NCI-H1105 treated with DMSO at 0.1 percent for 48 hours (cell line): ENCODE measurements around the gene C10orf95.

Experiments used
- DNase-seq: peaks from one replicate; lab custom pipeline; 2025; lab: John Stamatoyannopoulos, UW

C10orf95 gene

GRCh38 chr10:102401735-102402511 lies 49.4 kb downstream of the C10orf95 start:
- DNase-seq = no peak

- no peak for DNase-seq
These were observed 50.0 kb downstream of the C10orf95 start for GRCh38 chr10:102401342-102401654.

DNA sequence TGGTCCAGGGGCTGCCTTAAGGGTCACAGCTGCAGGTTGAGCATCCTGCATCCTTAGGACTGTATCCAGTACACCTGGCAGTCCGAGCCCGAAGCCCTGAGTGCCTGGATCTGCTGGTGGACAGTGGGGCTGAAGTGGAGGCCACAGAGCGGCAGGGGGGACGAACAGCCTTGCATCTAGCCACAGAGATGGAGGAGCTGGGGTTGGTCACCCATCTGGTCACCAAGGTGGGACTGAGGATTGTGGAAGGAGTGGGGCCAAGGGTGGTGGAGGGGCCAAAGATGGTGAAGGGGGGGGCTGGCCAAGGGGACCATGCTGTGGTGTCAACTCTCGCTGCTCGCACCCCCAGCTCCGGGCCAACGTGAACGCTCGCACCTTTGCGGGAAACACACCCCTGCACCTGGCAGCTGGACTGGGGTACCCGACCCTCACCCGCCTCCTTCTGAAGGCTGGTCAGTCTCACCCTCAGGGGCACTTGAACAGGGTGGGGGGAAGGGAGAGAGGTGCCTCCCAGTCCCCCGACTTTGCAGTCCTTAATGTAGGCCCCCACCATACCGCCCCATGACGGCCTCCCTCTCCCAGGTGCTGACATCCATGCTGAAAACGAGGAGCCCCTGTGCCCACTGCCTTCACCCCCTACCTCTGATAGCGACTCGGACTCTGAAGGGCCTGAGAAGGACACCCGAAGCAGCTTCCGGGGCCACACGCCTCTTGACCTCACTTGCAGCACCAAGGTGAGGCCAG lies 50.6 kb downstream of the C10orf95 start:
- no peak for DNase-seq

DNA sequence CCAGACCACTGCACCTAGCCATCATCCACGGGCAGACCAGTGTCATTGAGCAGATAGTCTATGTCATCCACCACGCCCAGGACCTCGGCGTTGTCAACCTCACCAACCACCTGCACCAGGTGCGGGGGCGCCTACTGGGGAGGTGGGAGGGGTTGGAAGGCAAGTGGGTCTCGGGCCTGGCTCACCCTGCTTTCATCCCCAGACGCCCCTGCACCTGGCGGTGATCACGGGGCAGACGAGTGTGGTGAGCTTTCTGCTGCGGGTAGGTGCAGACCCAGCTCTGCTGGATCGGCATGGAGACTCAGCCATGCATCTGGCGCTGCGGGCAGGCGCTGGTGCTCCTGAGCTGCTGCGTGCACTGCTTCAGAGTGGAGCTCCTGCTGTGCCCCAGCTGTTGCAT lies 51.3 kb downstream of the C10orf95 start:
- DNase-seq = peak; percentile 51
